Activated CD8-positive, alpha-beta T cell treated with anti-CD3 and anti-CD28 coated beads, Interleukin-2, amount 10 ng/mL, durations not matched to agents 7 days and 5 days (primary cell): Measurements from ENCODE around the gene S100PBP. TPM values are rescaled to one million over a fixed set of nuclear protein-coding genes. Genes with fewer than 3 reads are reported as not detected.

Experiments
- ATAC-seq: fragments of 150-1000 bp; cut with Tn5 transposase; one replicate; pipeline ENCODE4 v1.10.0; 2021; ENCODE audit warnings: moderate library complexity
- CTCF ChIA-PET: fragments of 350-600 bp; sonication (Branson Sonifier 250); formaldehyde crosslinking; loops from one replicate; lab custom pipeline; 2021; ENCODE audit warnings: antibody characterized with exemption; lab: Charles Lee
- POLR2A ChIA-PET: fragments of 350-600 bp; sonication (Branson Sonifier 250); formaldehyde crosslinking; loops from one replicate; lab custom pipeline; 2021; ENCODE audit warnings: antibody characterized with exemption; lab: Charles Lee
- DNase-seq: peaks from one replicate; pipeline ENCODE4 v3.0.0-alpha.2; 2020
- H3K27ac Mint-ChIP-seq: one replicate; pipeline ENCODE4 v1.8.0; 2021; ENCODE audit warnings: mild to moderate bottlenecking, mixed read lengths
- H3K27me3 Mint-ChIP-seq: one replicate; pipeline ENCODE4 v1.8.0; 2021; ENCODE audit warnings: low read depth, mixed read lengths
- H3K36me3 Mint-ChIP-seq: one replicate; pipeline ENCODE4 v1.8.0; 2021; ENCODE audit warnings: low read depth, mixed read lengths
- H3K4me1 Mint-ChIP-seq: one replicate; pipeline ENCODE4 v1.8.0; 2021; ENCODE audit warnings: low read depth, mixed read lengths
- H3K4me3 Mint-ChIP-seq: one replicate; pipeline ENCODE4 v1.8.0; 2021; ENCODE audit warnings: mild to moderate bottlenecking, mixed read lengths
- H3K9me3 Mint-ChIP-seq: one replicate; pipeline ENCODE4 v1.8.0; 2022; ENCODE audit warnings: mixed read lengths; ENCODE audit not compliant: insufficient read depth
- total RNA-seq, 2 experiments: library from RNA; stranded (reverse); gene quantifications; one replicate each; pipeline ENCODE4 v1.2.3, GENCODE V29; 2021

S100PBP gene
- total RNA-seq, 2 experiments from 2014 or later: 78.3 to 78.9 TPM

- Mint-ChIP-seq H3K36me3 (peaks cover 25% of the 10 kb centered on the region), H3K27me3 (no peaks in the 10 kb centered on the region), H3K27ac (no peak overlapping the region), H3K4me1 (no peaks in the 10 kb centered on the region), H3K9me3 (no peaks in the 10 kb centered on the region), H3K4me3 (no peak overlapping the region)
- DNase-seq (no peak), ATAC-seq (no peak)
- POLR2A ChIA-PET: no interaction called here
- CTCF ChIA-PET: interaction anchor here (1.5 to 2.6 kb wide), 3 partner anchors 8 to 152 kb away, joined by 6 to 8 read pairs (median 7); no protein-coding TSS in a partner anchor
Observed at GRCh38 chr1:32863881-32864245, 46.4 kb downstream of the S100PBP start.

- no peak for DNase-seq
- Mint-ChIP-seq H3K4me1 (no peaks in the 10 kb centered on the region), H3K27me3 (peaks cover 4% of the 10 kb centered on the region), H3K36me3 (peaks cover 23% of the 10 kb centered on the region), H3K27ac (no peak overlapping the region), H3K4me3 (no peak overlapping the region), H3K9me3 (no peaks in the 10 kb centered on the region)
- no peak for ATAC-seq
- CTCF ChIA-PET: interaction anchor here (2.6 kb wide), 1 partner anchor 152 kb away, joined by 8 read pairs; no protein-coding TSS in a partner anchor
- POLR2A ChIA-PET: no interaction called here
Observed at GRCh38 chr1:32864375-32865019, 47.0 kb downstream of the S100PBP start.

GRCh38 chr1:32865639-32866405 lies 48.4 kb downstream of the S100PBP start:
- H3K4me3 Mint-ChIP-seq: no peak overlapping the region
- CTCF ChIA-PET: interaction anchor here (1.5 kb wide), 1 partner anchor 153 kb away, joined by 5 read pairs; no protein-coding TSS in a partner anchor
- no peak overlapping the region for H3K27ac Mint-ChIP-seq
- ATAC-seq: no peak
- H3K9me3 Mint-ChIP-seq: no peaks in the 10 kb centered on the region
- POLR2A ChIA-PET: interaction anchor here (0.6 kb wide), 2 partner anchors 103 to 312 kb away, joined by 3 read pairs; no protein-coding TSS in a partner anchor
- peaks cover 18% of the 10 kb centered on the region for H3K36me3 Mint-ChIP-seq
- H3K4me1 Mint-ChIP-seq: peaks cover 2% of the 10 kb centered on the region
- no peak for DNase-seq
- peaks cover 13% of the 10 kb centered on the region for H3K27me3 Mint-ChIP-seq

GRCh38 chr1:32867151-32867550 lies 49.7 kb downstream of the S100PBP start:
- DNase-seq (no peak), ATAC-seq (no peak)
- Mint-ChIP-seq H3K27ac (no peak overlapping the region), H3K4me1 (peaks cover 7% of the 10 kb centered on the region), H3K9me3 (no peaks in the 10 kb centered on the region), H3K27me3 (peaks cover 24% of the 10 kb centered on the region), H3K36me3 (peaks cover 13% of the 10 kb centered on the region), H3K4me3 (no peak overlapping the region)
- CTCF ChIA-PET: interaction anchor here (1.5 kb wide), 1 partner anchor 155 kb away, joined by 5 read pairs; no protein-coding TSS in a partner anchor
- POLR2A ChIA-PET: interaction anchor here (0.6 kb wide), 1 partner anchor 1380 kb away, joined by 3 read pairs; no protein-coding TSS in a partner anchor

- CTCF ChIA-PET: no interaction called here
- DNase-seq: no peak
- Mint-ChIP-seq H3K4me3 (no peak overlapping the region), H3K4me1 (peaks cover 9% of the 10 kb centered on the region), H3K27me3 (peaks cover 27% of the 10 kb centered on the region), H3K27ac (no peak overlapping the region), H3K9me3 (no peaks in the 10 kb centered on the region), H3K36me3 (peaks cover 10% of the 10 kb centered on the region)
- ATAC-seq: no peak
- POLR2A ChIA-PET: interaction anchor here (0.6 kb wide), 1 partner anchor 1380 kb away, joined by 3 read pairs; no protein-coding TSS in a partner anchor
Observed at GRCh38 chr1:32867671-32868070, 50.2 kb downstream of the S100PBP start.

GRCh38 chr1:32868085-32868484 lies 50.6 kb downstream of the S100PBP start:
- ChIA-PET CTCF (no interaction called here), POLR2A (no interaction called here)
- Mint-ChIP-seq H3K36me3 (peaks cover 6% of the 10 kb centered on the region), H3K9me3 (no peaks in the 10 kb centered on the region), H3K4me3 (no peak overlapping the region), H3K27ac (no peak overlapping the region), H3K27me3 (peaks cover 30% of the 10 kb centered on the region), H3K4me1 (peaks cover 10% of the 10 kb centered on the region)
- DNase-seq (no peak), ATAC-seq (no peak)

GRCh38 chr1:32868806-32869455 lies 51.5 kb downstream of the S100PBP start:
- Mint-ChIP-seq H3K4me1 (peaks cover 10% of the 10 kb centered on the region), H3K27me3 (peaks cover 30% of the 10 kb centered on the region), H3K27ac (no peak overlapping the region), H3K36me3 (peaks cover 3% of the 10 kb centered on the region), H3K9me3 (no peaks in the 10 kb centered on the region), H3K4me3 (no peak overlapping the region)
- DNase-seq (no peak), ATAC-seq (no peak)
- POLR2A ChIA-PET: interaction anchor here (0.6 kb wide), 1 partner anchor 350 kb away, joined by 4 read pairs; no protein-coding TSS in a partner anchor
- CTCF ChIA-PET: no interaction called here

- ChIA-PET CTCF (no interaction called here), POLR2A (no interaction called here)
- peaks cover 10% of the 10 kb centered on the region for H3K4me1 Mint-ChIP-seq
- H3K27ac Mint-ChIP-seq: no peak overlapping the region
- no peak overlapping the region for H3K4me3 Mint-ChIP-seq
- peaks cover 35% of the 10 kb centered on the region for H3K27me3 Mint-ChIP-seq
- H3K36me3 Mint-ChIP-seq: peaks cover 3% of the 10 kb centered on the region
- ATAC-seq (no peak), DNase-seq (no peak)
- no peaks in the 10 kb centered on the region for H3K9me3 Mint-ChIP-seq
Observed at GRCh38 chr1:32869923-32870614, 52.6 kb downstream of the S100PBP start.

- peaks cover 3% of the 10 kb centered on the region for H3K36me3 Mint-ChIP-seq
- peak; percentile 54 for ATAC-seq
- no peaks in the 10 kb centered on the region for H3K9me3 Mint-ChIP-seq
- H3K27ac Mint-ChIP-seq: no peak within 1 kb of the TSS
- ChIA-PET CTCF (interaction anchor here (0.9 to 6.7 kb wide), 11 partner anchors 8 to 470 kb away, joined by 3 to 72 read pairs (median 6); no protein-coding TSS in a partner anchor), POLR2A (no interaction called here)
- no peak for DNase-seq
- peaks cover 10% of the 10 kb centered on the region for H3K4me1 Mint-ChIP-seq
- no peak within 1 kb of the TSS for H3K4me3 Mint-ChIP-seq
- H3K27me3 Mint-ChIP-seq: peaks cover 42% of the 10 kb centered on the region
Observed at GRCh38 chr1:32870615-32871363, 53.3 kb downstream of the S100PBP start, which contains the start of gene FNDC5. TSS of gene FNDC5 (minus strand) at chr1:32870912.

GRCh38 chr1:32871364-32872191 lies 54.1 kb downstream of the S100PBP start:
- H3K27ac Mint-ChIP-seq: no peak overlapping the region
- no peaks in the 10 kb centered on the region for H3K9me3 Mint-ChIP-seq
- no peaks in the 10 kb centered on the region for H3K36me3 Mint-ChIP-seq
- DNase-seq (no peak), ATAC-seq (no peak)
- ChIA-PET POLR2A (no interaction called here), CTCF (interaction anchor here (0.9 to 6.7 kb wide), 14 partner anchors 9 to 471 kb away, joined by 3 to 72 read pairs (median 4); no protein-coding TSS in a partner anchor)
- no peak overlapping the region for H3K4me3 Mint-ChIP-seq
- peaks cover 45% of the 10 kb centered on the region for H3K27me3 Mint-ChIP-seq
- H3K4me1 Mint-ChIP-seq: peaks cover 10% of the 10 kb centered on the region
